OCI-LY7 (cell line): ENCODE results near the gene GLB1L2.

Experiments used
- CTCF ChIP-seq: fragments of 200-600 bp; sonication (generic); conservative IDR thresholded peaks from 2 replicates; pipeline ENCODE4 v1.5.1; 2014; ENCODE audit warnings: mild to moderate bottlenecking, antibody characterized with exemption, low read length, moderate library complexity, mixed read lengths
- EZH2phosphoT487 ChIP-seq: fragments of 200-600 bp; sonication (generic); IDR thresholded peaks from 2 replicates; pipeline ENCODE4 v1.6.1; 2018; ENCODE audit warnings: low read depth, borderline replicate concordance, mild to moderate bottlenecking, mixed run types, antibody characterized with exemption, low read length, moderate library complexity, mixed read lengths

DNA sequence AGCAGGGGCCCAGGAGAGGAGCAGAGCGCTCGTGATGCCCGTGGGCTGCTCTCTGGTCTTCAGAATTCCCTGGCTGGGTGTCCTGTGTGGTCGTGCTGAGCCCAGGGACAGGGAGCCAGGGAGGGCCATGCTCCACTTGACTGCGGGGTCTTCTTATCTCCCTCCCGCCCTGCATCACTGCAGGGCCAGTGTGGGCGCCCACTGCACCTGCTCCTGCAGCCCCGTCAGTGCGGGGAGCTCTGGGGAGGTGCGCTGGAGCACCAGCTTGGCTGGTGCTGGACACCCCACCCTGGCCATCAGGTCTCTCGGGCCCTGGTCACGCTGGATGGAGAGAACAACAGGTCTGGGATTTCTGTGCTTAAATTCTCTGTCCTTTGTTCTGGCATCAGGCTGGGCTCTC lies 48.4 kb downstream of the GLB1L2 start:
- no peak for TF ChIP-seq CTCF
- TF ChIP-seq EZH2phosphoT487 = no peak
